HepG2 (cell line): Measurements from ENCODE around the gene COQ8A. TPM values are rescaled to one million over a fixed set of nuclear protein-coding genes. Genes with fewer than 3 reads are reported as not detected.

ENCODE experiments used
- DBP ChIP-seq: sonication (generic); formaldehyde crosslinking; IDR thresholded peaks from 2 replicates; pipeline ENCODE4 v1.4.0; 2020; ENCODE audit warnings: missing genetic modification reagents; ENCODE audit errors: not compliant biosample characterization
- GLI4 ChIP-seq: sonication (generic); formaldehyde crosslinking; IDR thresholded peaks from 2 replicates; pipeline ENCODE4 v1.5.1; 2020; ENCODE audit warnings: missing genetic modification reagents, mild to moderate bottlenecking, moderate library complexity, borderline replicate concordance
- HDAC6 ChIP-seq: fragments of 200-600 bp; sonication (generic); IDR thresholded peaks from 2 replicates; pipeline ENCODE4 v1.7.0; 2017; ENCODE audit warnings: mild to moderate bottlenecking, antibody characterized with exemption, low read length, low read depth
- KLF15 ChIP-seq: sonication (generic); formaldehyde crosslinking; IDR thresholded peaks from 2 replicates; pipeline ENCODE4 v1.8.1; 2023; ENCODE audit warnings: borderline replicate concordance, mild to moderate bottlenecking, inconsistent platforms, missing genetic modification reagents, mixed read lengths
- MTF2 ChIP-seq: sonication (generic); formaldehyde crosslinking; IDR thresholded peaks from 2 replicates; pipeline ENCODE4 v1.5.0; 2020; ENCODE audit warnings: missing genetic modification reagents, borderline replicate concordance
- SRF ChIP-seq: IDR thresholded peaks from 2 replicates; pipeline ENCODE4 v1.6.1; 2011; ENCODE audit warnings: mild to moderate bottlenecking, low read depth, low read length, moderate library complexity
- U2AF2 ChIP-seq: fragments of 200-400 bp; formaldehyde crosslinking; IDR thresholded peaks from 2 replicates; pipeline ENCODE4 v1.6.1; 2017; ENCODE audit warnings: low read depth, mild to moderate bottlenecking, low read length
- XBP1 ChIP-seq: sonication (generic); formaldehyde crosslinking; IDR thresholded peaks from 2 replicates; pipeline ENCODE4 v1.5.0; 2020; ENCODE audit warnings: missing genetic modification reagents
- ZBTB20 ChIP-seq: sonication (generic); formaldehyde crosslinking; IDR thresholded peaks from 2 replicates; pipeline ENCODE4 v1.8.1; 2023; ENCODE audit warnings: missing genetic modification reagents, low read depth, mild to moderate bottlenecking, borderline replicate concordance
- ZBTB40 ChIP-seq, 2 experiments: fragments of 450-650 bp in 1 of 2; sonication (generic) in 1 of 2; formaldehyde crosslinking in 1 of 2; IDR thresholded peaks; 2 replicates each; pipeline versions ENCODE4 v1.6.1 to v1.8.0; 2016 to 2022; ENCODE audit warnings: antibody characterized with exemption in 1 of 2, mild to moderate bottlenecking in 1 of 2, missing genetic modification reagents in 1 of 2
- ZNF160 ChIP-seq: sonication (generic); formaldehyde crosslinking; IDR thresholded peaks from 2 replicates; pipeline ENCODE4 v1.8.0; 2022; ENCODE audit warnings: mild to moderate bottlenecking, inconsistent platforms, missing genetic modification reagents
- ZNF496 ChIP-seq: sonication (generic); formaldehyde crosslinking; IDR thresholded peaks from 2 replicates; pipeline ENCODE4 v1.8.1; 2023; ENCODE audit warnings: mild to moderate bottlenecking, moderate library complexity, missing genetic modification reagents; ENCODE audit not compliant: insufficient replicate concordance
- ZNF563 ChIP-seq: sonication (generic); formaldehyde crosslinking; IDR thresholded peaks from 2 replicates; pipeline ENCODE4 v1.8.0; 2022; ENCODE audit warnings: mild to moderate bottlenecking, moderate library complexity, missing genetic modification reagents
- ZSCAN9 ChIP-seq: IDR thresholded peaks from 2 replicates; pipeline ENCODE4 v1.6.1; 2016; ENCODE audit warnings: borderline replicate concordance
- polyA plus RNA-seq, 8 experiments: library from polyadenylated mRNA; depleted of rRNA in 3 of 8; stranded (reverse) in 7 of 8; unstranded in 1 of 8; fragments of >200 nt; fragmentation: Illumina TruSeq in 4 of 8; extraction: Trizol in 4 of 8; gene quantifications; 2 replicates each; pipeline versions ENCODE4 v1.2.1 to v1.2.3, GENCODE V29; 2011 to 2016; ENCODE audit warnings: low read depth in 4 of 8, missing spikeins in 1 of 8, mixed read lengths in 1 of 8; ENCODE audit not compliant: insufficient read depth in 1 of 8
- total RNA-seq, 5 experiments: library from RNA; depleted of rRNA; stranded (reverse); fragments of >200 nt; fragmentation: Illumina TruSeq; extraction: Trizol; gene quantifications; 2 replicates each; pipeline ENCODE4 v1.2.3, GENCODE V29; 2016; ENCODE audit warnings: low read depth in 1 of 5
- TF ChIP-seq, protein P1 (sequence below): IDR thresholded peaks from 2 replicates; pipeline ENCODE4 v1.6.1; 2016
- TF ChIP-seq, protein P2 (sequence below): sonication (generic); formaldehyde crosslinking; IDR thresholded peaks from 2 replicates; pipeline ENCODE4 v1.8.1; 2023; ENCODE audit warnings: missing genetic modification reagents, mild to moderate bottlenecking, borderline replicate concordance

COQ8A gene
- total and polyA plus RNA-seq, 2 of the 13 experiments (the other 11 are each of a cell fraction or from before 2014, with no cell fraction given), result 60.4 to 88.7 TPM

GRCh38 chr1:226940029-226940805 is at the start of gene COQ8A (continued):
- TF ChIP-seq MTF2 (CRISPR knock-in tag) (no peak), ZSCAN9 (peak; percentile 19; the same call in 1 of the 2 replicates), ZNF160 (CRISPR knock-in tag) (0 out of 2 replicates have a peak, but pooled peaks have one; percentile 4), XBP1 (CRISPR knock-in tag) (no peak), DBP (CRISPR knock-in tag) (no peak), KLF15 (no peak), U2AF2 (no peak), GLI4 (CRISPR knock-in tag) (peak; percentile 33; the same call in 1 of the 2 replicates), ZNF496 (CRISPR knock-in tag) (no peak), ZBTB20 (CRISPR knock-in tag) (no peak), ZBTB40 (IDR thresholded peaks at IDR 0.05) (no peak), ZBTB40 (CRISPR knock-in tag; IDR thresholded peaks at IDR 0.05) (no peak; the same call in 1 of the 2 replicates), HDAC6 (no peak), ZNF563 (CRISPR knock-in tag) (peak; percentile 2; the same call in 1 of the 2 replicates), SRF (no peak)
- TF ChIP-seq, protein P1, sequence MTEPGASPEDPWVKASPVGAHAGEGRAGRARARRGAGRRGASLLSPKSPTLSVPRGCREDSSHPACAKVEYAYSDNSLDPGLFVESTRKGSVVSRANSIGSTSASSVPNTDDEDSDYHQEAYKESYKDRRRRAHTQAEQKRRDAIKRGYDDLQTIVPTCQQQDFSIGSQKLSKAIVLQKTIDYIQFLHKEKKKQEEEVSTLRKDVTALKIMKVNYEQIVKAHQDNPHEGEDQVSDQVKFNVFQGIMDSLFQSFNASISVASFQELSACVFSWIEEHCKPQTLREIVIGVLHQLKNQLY (CRISPR knock-in tag), result peak; percentile 99
- TF ChIP-seq, protein P2, sequence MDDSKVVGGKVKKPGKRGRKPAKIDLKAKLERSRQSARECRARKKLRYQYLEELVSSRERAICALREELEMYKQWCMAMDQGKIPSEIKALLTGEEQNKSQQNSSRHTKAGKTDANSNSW, result no peak
